Left cardiac atrium (tissue), 4 donors: ENCODE results near the gene KCNC1. TPM values are rescaled to one million over a fixed set of nuclear protein-coding genes. Genes with fewer than 3 reads are reported as not detected.
A peak's percentile ranks its signal among the peaks of the same experiment; 100 is the strongest.

Experiments
- ATAC-seq, 2 donors: fragments of 200-7000 bp; cut with Tn5 transposase; one replicate each; pipeline ENCODE4 v1.9.1; 2020; ENCODE audit warnings: mild to moderate bottlenecking in 2 of 2, moderate library complexity in 2 of 2
- DNase-seq: peaks from one replicate; pipeline ENCODE4 v3.0.0-alpha.2; 2020
- intact Hi-C, 2 donors: fragments of 100-400 bp; cut with DNase I; formaldehyde crosslinking; loops; one replicate each; pipeline versions ENCODE4 v1.14.1 to v1.15.1; 2022 to 2023
- total RNA-seq, 2 donors: library from RNA; stranded (reverse); fragmentation: NEBNext Ultra II Directional; extraction: Animal tissue kit (Norgen Biotek cat#: 25700); gene quantifications; one replicate each; pipeline ENCODE4 v1.2.1, GENCODE V29; 2021
- donor health status: DM: no; HTN: yes; CAD: no.
- donor health status: DM: no; HTN: yes; CAD: no; lungs with severe emphysema.
- donor health status: DM: yes; HTN: yes; CAD: no.
- donor health status: Dilated cardiomyopathy.

KCNC1 gene
- total RNA-seq, 2 donors from 2014 or later = not detected

GRCh38 chr11:17778956-17779860, 44.6 kb downstream of the KCNC1 start:
- ATAC-seq (no peak), DNase-seq (no peak)
- intact Hi-C loops = no loop called here

DNA sequence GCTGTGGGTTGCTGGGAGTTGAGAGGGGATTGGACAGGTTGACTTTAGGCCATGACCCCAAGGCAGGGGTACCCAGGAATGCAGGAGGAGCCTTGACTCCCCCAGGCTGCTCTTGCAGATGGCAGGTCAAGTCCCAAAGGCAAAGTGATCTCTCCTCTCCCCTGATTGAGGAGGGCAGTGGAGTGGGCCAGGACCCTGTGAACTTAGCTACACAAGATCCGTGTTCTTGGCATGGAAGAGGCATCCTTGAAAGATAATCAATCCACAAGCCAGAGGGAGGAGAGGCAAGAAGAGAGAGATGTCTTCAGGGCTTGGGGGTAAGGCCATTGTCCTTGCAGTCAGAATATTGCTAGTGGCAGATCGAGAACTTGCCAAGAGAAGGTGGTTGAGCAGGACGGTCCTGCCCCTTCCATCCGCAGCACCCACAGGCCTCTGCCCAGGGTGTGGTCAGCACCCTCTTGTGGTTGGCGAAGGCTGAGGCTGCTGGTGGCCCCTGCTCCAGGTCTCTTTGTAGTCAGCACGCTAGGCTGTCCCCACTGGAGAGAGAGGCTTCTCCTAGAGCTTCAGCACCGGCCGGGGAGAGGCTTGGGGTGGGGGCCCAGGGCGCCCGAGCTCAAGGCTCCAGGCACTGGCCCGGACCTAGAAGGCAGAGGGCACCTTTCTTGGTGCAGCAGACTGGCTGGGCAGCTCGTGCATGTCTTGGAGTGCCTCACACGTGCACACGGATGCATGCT, 45.4 kb downstream of the KCNC1 start:
- DNase-seq (no peak), ATAC-seq (no peak)
- intact Hi-C loops = no loop called here

DNA sequence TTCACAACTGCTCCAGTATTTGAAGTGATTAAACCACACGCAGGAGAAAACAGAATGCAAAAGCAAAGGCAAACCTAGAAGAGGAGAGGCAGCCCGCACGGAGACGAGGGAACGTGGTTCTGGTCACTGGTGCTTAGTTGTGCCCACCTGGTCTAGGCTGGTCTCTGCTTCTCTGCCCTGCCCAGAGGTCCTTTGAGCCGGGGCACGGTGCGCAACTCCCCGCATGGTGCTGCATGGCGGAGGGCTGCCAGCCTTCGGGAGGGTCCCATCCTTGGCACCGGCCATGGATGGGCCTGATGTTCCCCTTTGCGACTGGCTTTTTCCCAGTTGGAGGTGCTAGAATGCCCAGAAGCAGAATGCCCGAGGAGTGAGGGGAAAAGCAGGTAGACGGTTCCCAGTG, 46.1 kb downstream of the KCNC1 start:
- intact Hi-C loops = no loop called here
- ATAC-seq (no peak), DNase-seq (no peak)

DNA sequence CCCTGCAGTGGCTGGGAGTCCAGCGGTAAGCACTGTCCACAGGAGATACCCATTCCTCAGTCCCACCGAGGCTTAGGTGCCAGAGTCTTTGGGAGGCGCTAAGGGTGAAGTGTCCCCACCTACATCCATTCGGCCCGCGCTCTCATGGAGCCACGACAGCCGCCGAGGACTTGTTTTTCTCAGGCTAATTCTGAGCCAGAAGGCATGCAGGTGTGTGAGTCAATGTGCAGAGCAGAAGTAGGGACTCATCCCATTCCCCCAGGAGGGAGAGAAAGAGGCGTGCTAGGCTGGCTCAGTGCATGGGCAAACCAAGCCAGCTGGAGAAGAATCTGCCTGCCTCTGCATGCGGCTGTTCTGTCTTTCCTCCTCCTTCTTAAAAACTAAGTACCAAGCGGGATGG, 46.6 kb downstream of the KCNC1 start:
- no peak for ATAC-seq
- DNase-seq = no peak
- intact Hi-C loops = no loop called here

GRCh38 chr11:17781626-17782025, 47.0 kb downstream of the KCNC1 start:
- no peak for DNase-seq
- intact Hi-C loops = no loop called here
- no peak for ATAC-seq

DNA sequence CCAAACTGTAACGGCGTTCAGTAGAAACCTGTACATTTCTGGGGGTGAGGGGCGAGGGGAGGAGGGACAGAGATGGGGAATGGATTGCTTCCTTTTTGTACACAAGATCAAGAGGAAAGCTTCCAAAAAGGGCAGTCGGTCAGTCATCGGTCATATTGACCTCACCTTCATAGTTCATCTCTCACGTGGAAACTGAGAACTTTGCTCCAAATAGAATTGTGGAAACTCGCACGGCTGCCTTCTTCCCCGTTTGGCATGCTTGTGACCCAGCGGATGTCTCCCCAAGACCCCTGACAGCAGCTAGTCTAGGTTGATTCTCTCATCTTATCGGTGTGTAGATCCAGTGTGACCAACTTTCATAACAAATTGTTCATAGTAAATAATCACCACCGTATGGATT, 47.6 kb downstream of the KCNC1 start:
- DNase-seq (no peak), ATAC-seq (no peak)

DNA sequence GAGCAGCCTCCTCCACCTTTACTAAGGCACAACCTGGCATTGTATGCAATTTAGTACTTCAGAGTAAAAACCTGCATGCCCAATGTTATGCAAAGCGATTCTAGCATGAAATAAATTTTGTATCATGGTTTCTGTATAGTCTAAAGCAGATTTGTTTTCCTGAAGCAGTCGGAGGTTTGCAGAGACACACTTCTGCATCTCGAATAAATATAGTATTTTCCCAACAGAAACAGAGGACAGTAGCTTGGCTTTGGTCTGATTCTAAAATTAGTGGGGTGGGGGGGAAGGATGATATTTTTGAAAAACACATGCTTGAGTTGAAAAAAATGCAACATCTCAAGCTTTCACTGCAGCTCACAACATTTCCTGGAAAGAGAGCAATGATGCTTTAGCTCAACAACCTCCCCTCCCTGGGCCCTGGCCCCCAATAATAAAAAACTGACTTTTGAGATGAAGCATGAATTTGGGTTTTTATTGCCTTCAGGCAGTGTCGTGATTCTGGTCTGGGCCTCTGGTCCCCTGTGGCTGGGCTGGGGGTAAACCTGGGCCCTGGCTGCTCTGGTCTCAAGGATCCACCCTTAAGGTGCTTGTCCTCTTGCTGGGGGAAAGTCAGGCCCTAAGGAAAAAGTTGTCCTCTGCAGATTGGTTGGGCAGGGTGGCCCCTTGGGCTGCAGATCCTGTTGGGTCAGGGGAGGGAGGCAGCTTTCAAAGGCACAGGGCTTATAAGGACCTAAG, 48.2 kb downstream of the KCNC1 start:
- DNase-seq (no peak), ATAC-seq (no peak)
- intact Hi-C loops = no loop called here

More for the DNA sequence above, 47.6 kb downstream of the KCNC1 start:
- intact Hi-C loops = no loop called here

DNA sequence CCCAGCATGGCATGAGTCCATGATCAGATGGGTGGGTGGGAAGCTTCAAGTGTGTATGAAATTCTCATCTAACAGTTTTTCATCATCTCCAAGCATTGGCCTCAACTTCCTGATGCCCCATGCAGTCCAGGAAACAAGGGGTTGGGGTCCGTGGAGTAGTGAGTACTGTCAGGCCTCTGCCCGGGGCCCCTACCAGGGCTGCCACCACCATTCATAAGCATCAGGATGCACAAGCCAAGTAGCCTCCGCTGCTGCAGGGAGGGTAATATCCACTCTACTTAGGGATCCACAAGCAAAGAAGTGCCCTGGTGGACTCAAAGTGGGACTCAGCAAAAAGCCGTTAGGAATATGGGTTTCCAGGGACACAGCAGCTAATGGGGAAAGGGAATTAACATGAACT, 49.3 kb downstream of the KCNC1 start:
- DNase-seq (no peak), ATAC-seq (no peak)
- intact Hi-C loops = no loop called here

GRCh38 chr11:17786824-17787525, 52.4 kb downstream of the KCNC1 start:
- intact Hi-C loops = no loop called here
- ATAC-seq (no peak), DNase-seq (no peak)

- DNase-seq (no peak), ATAC-seq (no peak)
- intact Hi-C loops = no loop called here
Observed at GRCh38 chr11:17788084-17788483, 53.5 kb downstream of the KCNC1 start.

DNA sequence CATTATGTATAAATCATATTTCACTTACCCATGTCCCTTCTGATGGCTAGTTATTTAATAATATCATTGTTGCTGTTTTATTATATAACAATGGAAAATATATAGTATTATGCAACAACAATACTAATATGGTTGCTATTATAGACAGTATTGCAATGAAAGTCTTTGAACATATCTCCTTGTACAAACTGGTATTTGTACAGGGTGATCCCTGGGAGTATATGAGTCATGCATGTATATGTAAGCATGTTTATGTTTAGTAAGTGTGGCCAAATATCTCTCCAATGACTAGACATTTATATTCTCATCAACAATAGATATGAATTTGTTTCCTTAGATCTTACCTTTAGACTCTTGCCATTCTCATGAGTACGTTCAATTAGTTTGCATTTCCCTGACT, 55.9 kb downstream of the KCNC1 start:
- intact Hi-C loops = no loop called here
- ATAC-seq (no peak), DNase-seq (no peak)

GRCh38 chr11:17791144-17791543, 56.6 kb downstream of the KCNC1 start:
- no peak for ATAC-seq
- DNase-seq = no peak
- intact Hi-C loops = no loop called here

DNA sequence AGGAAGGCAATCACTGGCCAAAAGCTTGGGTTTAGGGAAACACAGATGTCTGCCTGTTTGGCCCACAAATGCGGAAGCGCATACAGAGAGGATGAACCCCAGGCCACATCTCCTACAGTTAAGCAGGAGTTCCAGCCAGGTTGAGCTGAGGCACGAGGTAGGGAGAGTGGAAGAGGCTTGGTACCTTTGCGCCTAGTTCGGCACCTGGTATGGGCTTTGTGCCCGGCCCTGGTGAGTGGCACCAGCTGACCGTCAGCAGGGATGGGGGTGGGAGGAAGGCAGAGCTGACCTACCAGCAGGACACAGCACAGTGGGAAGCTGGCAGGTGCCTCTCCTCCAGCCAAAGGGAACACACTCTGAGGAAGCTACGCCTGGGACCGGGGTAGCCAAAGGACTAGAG, 57.6 kb downstream of the KCNC1 start:
- DNase-seq = no peak
- no peak for ATAC-seq
- intact Hi-C loops = no loop called here

DNA sequence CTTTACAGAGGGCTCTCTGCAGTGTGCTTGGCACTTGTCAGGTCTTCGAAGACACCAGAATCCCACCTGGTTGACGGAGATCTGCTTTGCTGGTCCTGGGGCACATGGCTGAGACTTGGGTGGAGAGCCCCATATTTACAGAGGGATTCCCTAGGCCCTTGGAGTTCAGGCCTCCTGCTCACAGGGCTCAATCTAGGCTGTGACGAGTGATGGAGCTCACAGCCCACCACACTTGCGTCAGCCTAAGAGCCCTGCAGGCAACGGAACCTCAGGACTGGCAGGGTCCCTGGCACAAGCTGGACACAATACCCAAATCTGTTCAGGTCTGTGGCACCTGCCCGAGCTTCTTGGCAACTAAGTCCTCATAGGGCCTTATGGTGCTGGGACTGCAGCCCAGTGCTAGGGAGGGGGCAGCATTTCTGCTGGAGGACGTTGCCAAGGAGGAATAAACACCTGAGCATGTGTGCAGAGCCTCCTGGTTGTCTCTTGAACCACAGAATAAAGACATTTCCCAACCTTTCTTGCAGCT, 59.1 kb downstream of the KCNC1 start:
- DNase-seq (no peak), ATAC-seq (no peak)
- intact Hi-C loops = no loop called here

DNA sequence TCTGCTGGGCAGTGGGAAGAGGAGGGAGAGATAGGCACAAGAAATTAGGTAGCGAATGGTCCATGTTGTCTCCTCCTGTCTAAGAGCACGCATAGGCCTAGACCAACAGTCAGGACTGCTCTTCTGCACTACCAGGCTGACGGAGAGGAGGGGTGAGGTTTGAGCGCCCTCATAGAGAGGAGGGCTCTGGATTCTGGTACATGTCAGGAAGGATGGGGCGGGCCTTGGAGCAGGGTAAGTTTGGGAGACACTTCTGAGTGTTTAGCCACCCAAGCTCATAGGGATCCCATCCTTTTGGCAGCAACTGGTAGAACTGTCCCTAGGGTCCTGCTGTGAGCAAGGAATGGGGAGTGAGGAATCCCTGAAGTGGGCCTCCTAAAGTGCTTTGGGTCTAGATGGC, 60.4 kb downstream of the KCNC1 start:
- no peak for DNase-seq
- ATAC-seq = no peak
- intact Hi-C loops = no loop called here

DNA sequence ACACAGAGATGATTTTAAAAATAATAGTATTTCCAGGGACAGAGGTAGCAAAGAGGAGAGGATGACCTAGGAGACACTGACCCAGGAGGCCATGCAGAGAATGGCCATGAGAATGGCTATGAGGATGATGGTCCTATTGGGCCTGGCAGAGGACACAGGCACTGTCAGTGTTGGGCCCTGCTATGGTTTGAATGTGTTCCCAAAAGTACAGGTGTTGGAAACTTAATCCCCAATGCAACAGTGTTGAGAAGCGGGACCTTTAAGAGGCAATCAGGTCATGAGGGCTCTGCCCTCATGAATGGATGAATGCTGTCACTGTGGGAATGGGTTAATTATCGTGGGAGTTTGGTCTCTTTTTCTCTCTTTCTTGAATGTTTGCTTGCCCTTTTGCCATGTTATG, 61.6 kb downstream of the KCNC1 start:
- ATAC-seq (no peak), DNase-seq (no peak)
- intact Hi-C loops = no loop called here

DNA sequence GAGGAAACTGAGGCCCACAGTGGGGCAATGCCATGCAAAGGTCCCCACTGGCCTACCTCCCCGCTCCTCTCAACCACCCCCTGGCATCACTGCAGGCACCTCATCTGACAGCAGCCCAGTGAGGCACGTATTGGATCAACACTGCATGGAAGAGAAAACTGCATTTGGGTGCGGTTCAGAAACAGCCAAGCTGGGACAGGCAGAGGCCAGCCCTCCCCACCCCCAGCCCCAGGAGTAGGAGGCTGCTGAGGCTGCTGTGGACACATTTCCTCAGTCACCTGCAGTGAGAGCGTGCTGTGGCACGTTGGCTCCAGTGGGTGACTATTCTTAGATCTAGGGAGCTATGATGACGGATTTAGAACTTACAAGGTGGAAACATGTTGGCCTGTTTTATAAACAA, 63.7 kb downstream of the KCNC1 start:
- ATAC-seq (peak; percentile 81 to 89), DNase-seq (peak; percentile 40)

DNA sequence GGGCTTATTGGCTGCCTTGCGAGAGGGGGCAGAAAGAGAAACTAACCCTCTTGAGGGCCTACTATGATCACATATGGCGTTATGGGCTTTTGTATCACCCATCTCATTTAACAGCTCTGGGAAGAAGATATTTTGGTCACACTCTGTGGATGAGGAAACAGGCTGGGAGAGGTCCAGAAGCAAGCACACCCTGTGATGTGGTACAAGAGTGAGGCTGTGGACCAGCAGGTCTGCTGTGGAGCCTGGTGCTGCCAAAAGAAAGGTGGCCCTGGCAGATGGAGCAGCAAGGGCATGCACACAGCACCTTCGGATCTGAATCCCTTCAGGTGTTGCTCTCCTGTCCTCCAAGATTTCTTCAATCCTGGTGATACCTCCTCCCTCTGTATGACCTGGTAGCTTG, 64.1 kb downstream of the KCNC1 start:
- no peak for DNase-seq
- peak; percentile 32 to 37 for ATAC-seq
- intact Hi-C loops = no loop called here

More for the DNA sequence above, 63.7 kb downstream of the KCNC1 start:
- intact Hi-C loops = no loop called here

GRCh38 chr11:17799147-17799546, 64.6 kb downstream of the KCNC1 start:
- intact Hi-C loops = no loop called here
- no peak for DNase-seq
- no peak for ATAC-seq
